HCT116 (cell line): ENCODE measurements around the gene LRFN2. TPM values are rescaled to one million over a fixed set of nuclear protein-coding genes. Genes with fewer than 3 reads are reported as not detected.

ENCODE experiments used
- ATAC-seq: fragments of 200-7000 bp; cut with Tn5 transposase; 2 replicates; pipeline ENCODE4 v1.9.1; 2020; ENCODE audit warnings: mild to moderate bottlenecking, moderate library complexity
- BruUV-seq: library from RNA; stranded (reverse); fragments of 400-500 nt; replicated peaks from 2 replicates; lab custom pipeline; 2021; lab: Mats Ljungman, UMichigan
- CTCF ChIA-PET: fragments of 300-600 bp; sonication (Branson Sonifier 250); formaldehyde crosslinking; loops from one replicate; lab custom pipeline; 2021; ENCODE audit warnings: antibody characterized with exemption; lab: Charles Lee
- POLR2A ChIA-PET: fragments of 300-600, 350-600 bp; sonication (Branson Sonifier 250); formaldehyde crosslinking; loops from one replicate; lab custom pipeline; 2021; ENCODE audit warnings: antibody characterized with exemption; lab: Charles Lee
- RAD21 ChIA-PET, 2 experiments: fragments of 300-600 bp; sonication (Branson Sonifier 250); formaldehyde crosslinking; loops; one replicate each; lab custom pipeline; 2023; ENCODE audit warnings: low total read pairs in 2 of 2; ENCODE audit not compliant: uncharacterized antibody in 2 of 2, unreplicated experiment in 2 of 2, low non-redundant PET in 1 of 2; lab: Charles Lee
- DNase-seq: peaks from one replicate; pipeline ENCODE4 v3.0.0-alpha.2; 2010; ENCODE audit warnings: low read depth, low spot score
- H2AFZ ChIP-seq: fragments of 200-600 bp; shearing (Covaris generic), sonication (generic); 2 replicates; pipeline ENCODE4 v1.6.1; 2017; ENCODE audit warnings: low read depth, mixed run types, mixed read lengths, antibody characterized with exemption, low read length; ENCODE audit not compliant: poor library complexity, severe bottlenecking
- H3K27ac ChIP-seq: 2 replicates; pipeline ENCODE4 v1.5.1; 2012; ENCODE audit warnings: low read depth, low read length
- H3K27me3 ChIP-seq: fragments of 200-600 bp; sonication (generic); 2 replicates; pipeline ENCODE4 v1.6.1; 2016; ENCODE audit warnings: mixed run types, low read length, mixed read lengths; ENCODE audit not compliant: insufficient read depth
- H3K36me3 ChIP-seq, 2 experiments: fragments of 200-500 bp in 1 of 2; fragments of 200-600 bp in 1 of 2; sonication (Bioruptor generic) in 1 of 2; sonication (generic) in 1 of 2; 2 replicates each; pipeline versions ENCODE4 v1.5.1 to v1.6.1; 2014 to 2016; ENCODE audit warnings: low read length in 2 of 2, inconsistent platforms in 1 of 2, mixed read lengths in 1 of 2, mixed run types in 1 of 2; ENCODE audit not compliant: insufficient read depth in 2 of 2, control insufficient read depth in 1 of 2
- H3K4me1 ChIP-seq, 2 experiments: fragments of 200-600 bp in 1 of 2; sonication (generic) in 1 of 2; 2 replicates each; pipeline versions ENCODE4 v1.5.1 to v1.6.1; 2012 to 2017; ENCODE audit warnings: low read length in 2 of 2, inconsistent platforms in 1 of 2, mild to moderate bottlenecking in 1 of 2, mixed read lengths in 1 of 2, mixed run types in 1 of 2, moderate library complexity in 1 of 2; ENCODE audit not compliant: insufficient read depth in 2 of 2, control insufficient read depth in 1 of 2
- H3K4me2 ChIP-seq: fragments of 200-600 bp; sonication (generic); 2 replicates; pipeline ENCODE4 v1.6.1; 2017; ENCODE audit warnings: mixed run types, low read length, mixed read lengths
- H3K4me3 ChIP-seq, 2 experiments: fragments of 200-600 bp in 1 of 2; sonication (generic) in 1 of 2; replicated peaks in 1 of 2; 2 replicates each; pipeline ENCODE4 v1.5.1; 2011 to 2016; ENCODE audit warnings: low read length in 2 of 2, control low read depth in 1 of 2, low read depth in 1 of 2, mild to moderate bottlenecking in 1 of 2, mixed read lengths in 1 of 2, mixed run types in 1 of 2
- H3K79me2 ChIP-seq: fragments of 200-600 bp; sonication (generic); 2 replicates; pipeline ENCODE4 v1.6.1; 2017; ENCODE audit warnings: mild to moderate bottlenecking, mixed run types, low read length, moderate library complexity, mixed read lengths; ENCODE audit not compliant: insufficient read depth
- H3K9ac ChIP-seq: fragments of 200-600 bp; sonication (generic); 2 replicates; pipeline ENCODE4 v1.6.1; 2016; ENCODE audit warnings: low read length, mixed read lengths
- H3K9me2 ChIP-seq: fragments of 200-600 bp; sonication (generic), shearing (Covaris generic); 2 replicates; pipeline ENCODE4 v1.6.1; 2017; ENCODE audit warnings: mixed run types, mild to moderate bottlenecking, moderate library complexity; ENCODE audit not compliant: insufficient read depth
- H3K9me3 ChIP-seq, 2 experiments: fragments of 200-500 bp in 1 of 2; fragments of 200-600 bp in 1 of 2; sonication (Bioruptor generic) in 1 of 2; sonication (generic) in 1 of 2; 2 replicates each; pipeline ENCODE4 v1.6.1; 2014 to 2017; ENCODE audit warnings: low read length in 2 of 2, mixed read lengths in 2 of 2, inconsistent platforms in 1 of 2, low read depth in 1 of 2, mild to moderate bottlenecking in 1 of 2, mixed run types in 1 of 2, moderate library complexity in 1 of 2; ENCODE audit not compliant: control insufficient read depth in 1 of 2, insufficient read depth in 1 of 2
- H4K20me1 ChIP-seq: fragments of 200-600 bp; sonication (generic), shearing (Covaris generic); 2 replicates; pipeline ENCODE4 v1.6.1; 2017; ENCODE audit warnings: mixed run types, mild to moderate bottlenecking, moderate library complexity; ENCODE audit not compliant: insufficient read depth
- ATF3 ChIP-seq: IDR thresholded peaks from 2 replicates; pipeline ENCODE4 v1.6.1; 2012
- CBX3 ChIP-seq: IDR thresholded peaks from 2 replicates; pipeline ENCODE4 v1.6.1; 2012; ENCODE audit warnings: low read depth
- CEBPB ChIP-seq: IDR thresholded peaks from 2 replicates; pipeline ENCODE4 v1.6.1; 2012; ENCODE audit warnings: low read depth
- CTCF ChIP-seq, 3 experiments: fragments of 200-600 bp in 1 of 3; sonication (generic) in 1 of 3; IDR thresholded peaks in 2 of 3; conservative IDR thresholded peaks in 1 of 3; 2 replicates each; pipeline ENCODE4 v1.5.1; 2012 to 2017; ENCODE audit warnings: low read depth in 2 of 3, low read length in 2 of 3, antibody characterized with exemption in 1 of 3, borderline replicate concordance in 1 of 3, control low read depth in 1 of 3, mild to moderate bottlenecking in 1 of 3, mixed read lengths in 1 of 3, mixed run types in 1 of 3, moderate library complexity in 1 of 3; ENCODE audit not compliant: insufficient read depth in 1 of 3
- ELF1 ChIP-seq: IDR thresholded peaks from 2 replicates; pipeline ENCODE4 v1.6.1; 2012; ENCODE audit warnings: low read depth, borderline replicate concordance
- EZH2 ChIP-seq: fragments of 200-600 bp; sonication (generic); IDR thresholded peaks from 2 replicates; pipeline ENCODE4 v1.6.1; 2017; ENCODE audit warnings: antibody characterized with exemption, mixed run types
- EZH2phosphoT487 ChIP-seq: fragments of 200-600 bp; IDR thresholded peaks from 2 replicates; pipeline ENCODE4 v1.6.1; 2018; ENCODE audit warnings: antibody characterized with exemption, borderline replicate concordance
- FOSL1 ChIP-seq: IDR thresholded peaks from 2 replicates; pipeline ENCODE4 v1.6.1; 2012; ENCODE audit warnings: low read depth
- MAX ChIP-seq: IDR thresholded peaks from 2 replicates; pipeline ENCODE4 v1.6.1; 2012
- POLR2A ChIP-seq: IDR thresholded peaks from 2 replicates; pipeline ENCODE4 v1.7.0; 2011; ENCODE audit warnings: borderline replicate concordance; ENCODE audit not compliant: insufficient read depth, insufficient read length; ENCODE audit errors: extremely low read depth
- POLR2AphosphoS5 ChIP-seq: IDR thresholded peaks from 2 replicates; pipeline ENCODE4 v1.6.1; 2011; ENCODE audit warnings: mild to moderate bottlenecking, low read depth, low read length, moderate library complexity
- SP1 ChIP-seq: IDR thresholded peaks from 2 replicates; pipeline ENCODE4 v1.6.1; 2012; ENCODE audit warnings: low read depth
- SRF ChIP-seq: IDR thresholded peaks from 2 replicates; pipeline ENCODE4 v1.6.1; 2012; ENCODE audit warnings: low read depth
- YY1 ChIP-seq: IDR thresholded peaks from 2 replicates; pipeline ENCODE4 v1.6.1; 2011; ENCODE audit warnings: low read length, low read depth, moderate library complexity, mild to moderate bottlenecking; ENCODE audit not compliant: insufficient replicate concordance; ENCODE audit errors: extremely low read depth
- ZFX ChIP-seq: fragments of 450-650 bp; IDR thresholded peaks from 2 replicates; pipeline ENCODE4 v1.6.1; 2017
- ZNF274 ChIP-seq: fragments of 200-500 bp; sonication (Bioruptor generic); IDR thresholded peaks from 2 replicates; pipeline ENCODE4 v1.6.1; 2014; ENCODE audit warnings: mild to moderate bottlenecking, low read depth, low read length, inconsistent platforms
- intact Hi-C: fragments of 100-400 bp; cut with micrococcal nuclease; formaldehyde crosslinking; loops from 2 replicates; pipeline ENCODE4 v1.10.0; 2022
- total RNA-seq: library from RNA; stranded (reverse); gene quantifications from one replicate; pipeline ENCODE4 v1.2.1, GENCODE V29; 2021; ENCODE audit not compliant: unreplicated experiment

LRFN2 gene
- total RNA-seq, 1 experiment from 2014 or later: not detected

GRCh38 chr6:40376113-40376650 lies 211.0 kb downstream of the LRFN2 start:
- Histone ChIP-seq H2AFZ (no peak overlapping the region), H3K4me1 (no peaks in the 10 kb centered on the region), H3K79me2 (no peaks in the 10 kb centered on the region), H3K9me2 (no peaks in the 10 kb centered on the region), H3K27me3 (peaks cover 3% of the 10 kb centered on the region; the same call in 1 of the 2 replicates), H3K36me3 (no peaks in the 10 kb centered on the region), H3K9me3 (no peaks in the 10 kb centered on the region), H3K4me2 (no peak overlapping the region), H3K27ac (no peak overlapping the region), H3K4me3 (no peak overlapping the region), H4K20me1 (no peaks in the 10 kb centered on the region), H3K9ac (no peak overlapping the region)
- ChIA-PET POLR2A (no interaction called here), RAD21 (no interaction called here), CTCF (no interaction called here)
- intact Hi-C loops: no loop called here
- ATAC-seq (no peak), DNase-seq (no peak)
- BruUV-seq: no TSS peak
- no peak for TF ChIP-seq ELF1
- TF ChIP-seq POLR2AphosphoS5: no peak
- TF ChIP-seq SRF: no peak
- no peak for TF ChIP-seq POLR2A
- no peak for TF ChIP-seq CTCF (IDR thresholded peaks at IDR 0.05 in 2 of 3, conservative IDR thresholded peaks at IDR 0.05 in 1 of 3; ENCODE audit: borderline replicate concordance in 1 of 3, insufficient read depth in 1 of 3, low read depth in 2 of 3, low read length in 2 of 3)
- TF ChIP-seq MAX: no peak
- TF ChIP-seq CBX3: no peak
- TF ChIP-seq ZFX: no peak
- TF ChIP-seq EZH2: no peak
- TF ChIP-seq CEBPB: no peak
- TF ChIP-seq FOSL1: no peak
- TF ChIP-seq YY1: no peak
- no peak for TF ChIP-seq SP1
- TF ChIP-seq ATF3: no peak
- TF ChIP-seq ZNF274: no peak
- TF ChIP-seq EZH2phosphoT487: no peak
